PC-9 (cell line): ENCODE results near the gene CBFA2T3. TPM values are rescaled to one million over a fixed set of nuclear protein-coding genes. Genes with fewer than 3 reads are reported as not detected.

Experiments
- BruUV-seq: library from RNA; stranded (reverse); fragments of 400-500 nt; replicated peaks from 2 replicates; lab custom pipeline; 2021; lab: Mats Ljungman, UMichigan
- CTCF ChIA-PET: fragments of 300-600 bp; sonication (Branson Sonifier 250); formaldehyde crosslinking; loops from one replicate; lab custom pipeline; 2022; ENCODE audit warnings: antibody characterized with exemption; lab: Charles Lee
- POLR2A ChIA-PET: fragments of 300-600 bp; sonication (Branson Sonifier 250); formaldehyde crosslinking; loops from one replicate; lab custom pipeline; 2022; ENCODE audit warnings: antibody characterized with exemption; ENCODE audit not compliant: unreplicated experiment; lab: Charles Lee
- DNase-seq, 2 experiments: peaks; one replicate each; pipeline versions ENCODE4 v3.0.0 to v3.0.0-alpha.2; 2015 to 2022; ENCODE audit warnings: mixed read lengths in 1 of 2
- H2AFZ ChIP-seq: fragments of 200-600 bp; sonication (generic); 2 replicates; pipeline ENCODE4 v1.8.1; 2017; ENCODE audit warnings: antibody characterized with exemption
- H3F3A ChIP-seq: fragments of 200-600 bp; sonication (generic); 2 replicates; pipeline ENCODE4 v1.8.1; 2017; ENCODE audit warnings: antibody characterized with exemption, mild to moderate bottlenecking, low read depth; ENCODE audit not compliant: insufficient read depth
- H3K27ac ChIP-seq: fragments of 200-600 bp; sonication (generic); 2 replicates; pipeline ENCODE4 v1.6.1; 2016; ENCODE audit warnings: mixed run types
- H3K27me3 ChIP-seq: fragments of 200-600 bp; sonication (generic); 2 replicates; pipeline ENCODE4 v1.6.1; 2016; ENCODE audit warnings: low read depth, mixed run types; ENCODE audit not compliant: insufficient read depth
- H3K36me3 ChIP-seq: fragments of 200-600 bp; sonication (generic); 2 replicates; pipeline ENCODE4 v1.6.1; 2016; ENCODE audit warnings: low read depth, mixed run types
- H3K4me1 ChIP-seq: fragments of 200-600 bp; sonication (generic); replicated peaks from 2 replicates; pipeline ENCODE4 v1.6.1; 2016; ENCODE audit warnings: mixed run types; ENCODE audit not compliant: insufficient read depth
- H3K4me2 ChIP-seq: fragments of 200-600 bp; sonication (generic); 2 replicates; pipeline ENCODE4 v1.6.1; 2017; ENCODE audit warnings: mixed run types
- H3K4me3 ChIP-seq: fragments of 200-600 bp; sonication (generic); 2 replicates; pipeline ENCODE4 v1.6.1; 2016; ENCODE audit warnings: mixed run types
- H3K79me2 ChIP-seq: fragments of 200-600 bp; sonication (generic); 2 replicates; pipeline ENCODE4 v1.6.1; 2017; ENCODE audit warnings: low read depth, mixed run types
- H3K9me2 ChIP-seq: fragments of 200-600 bp; sonication (generic); 2 replicates; pipeline ENCODE4 v1.8.1; 2017; ENCODE audit warnings: mild to moderate bottlenecking; ENCODE audit not compliant: insufficient read depth
- H3K9me3 ChIP-seq: fragments of 200-600 bp; sonication (generic); 2 replicates; pipeline ENCODE4 v1.8.1; 2016; ENCODE audit warnings: low read depth; ENCODE audit not compliant: insufficient read depth
- H4K20me1 ChIP-seq: fragments of 200-600 bp; sonication (generic); 2 replicates; pipeline ENCODE4 v1.8.1; 2017; ENCODE audit not compliant: insufficient read depth
- EZH2 ChIP-seq: fragments of 200-600 bp; sonication (generic); IDR thresholded peaks from 2 replicates; pipeline ENCODE4 v1.8.0; 2017; ENCODE audit warnings: antibody characterized with exemption, low read depth
- intact Hi-C: fragments of 100-400 bp; cut with micrococcal nuclease; formaldehyde crosslinking; loops from one replicate; pipeline ENCODE4 v1.10.0; 2022; ENCODE audit not compliant: unreplicated experiment
- total RNA-seq: library from RNA; stranded (reverse); gene quantifications from 2 replicates; pipeline ENCODE4 v1.2.3, GENCODE V29; 2021
- TF ChIP-seq, protein P1 (sequence below): fragments of 200-600 bp; sonication (generic); conservative IDR thresholded peaks from 2 replicates; pipeline ENCODE4 v1.6.1; 2017; ENCODE audit warnings: mixed run types, antibody characterized with exemption, mild to moderate bottlenecking, moderate library complexity

CBFA2T3 gene
- total RNA-seq, 1 experiment from 2014 or later = 1.0 TPM

DNA sequence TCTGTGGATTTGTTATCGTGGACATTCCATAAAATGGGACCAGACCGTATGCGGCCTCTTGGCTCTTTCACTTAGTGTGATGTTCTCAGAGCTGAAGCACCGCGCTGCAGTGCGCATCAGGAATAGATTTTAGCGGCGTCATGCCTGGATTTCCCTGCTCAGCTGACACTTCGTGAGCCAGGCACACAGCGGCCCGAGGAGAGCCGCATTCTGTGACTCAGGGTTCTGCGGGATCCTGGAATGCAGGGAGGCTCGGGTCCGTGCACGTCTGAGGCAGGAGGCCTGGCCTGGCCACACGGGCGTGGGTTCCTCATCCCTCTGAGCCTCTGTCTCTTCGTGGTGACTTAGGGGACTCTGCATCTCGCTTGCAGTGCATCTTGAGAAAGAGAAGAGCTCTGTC lies 13.4 kb downstream of the CBFA2T3 start:
- no peak overlapping the region for H3K4me2 ChIP-seq
- no peak overlapping the region for H3K4me3 ChIP-seq
- no peak overlapping the region for H3K27ac ChIP-seq
- peaks cover 86% of the 10 kb centered on the region for H3K27me3 ChIP-seq
- no peaks in the 10 kb centered on the region for H3K79me2 ChIP-seq
- no peaks in the 10 kb centered on the region for H3K9me3 ChIP-seq
- no peaks in the 10 kb centered on the region for H3K36me3 ChIP-seq
- no peaks in the 10 kb centered on the region for H3K4me1 ChIP-seq
- intact Hi-C loops = no loop called here
- DNase-seq = no peak
- no peaks in the 10 kb centered on the region for H3F3A ChIP-seq
- TF ChIP-seq, protein P1, sequence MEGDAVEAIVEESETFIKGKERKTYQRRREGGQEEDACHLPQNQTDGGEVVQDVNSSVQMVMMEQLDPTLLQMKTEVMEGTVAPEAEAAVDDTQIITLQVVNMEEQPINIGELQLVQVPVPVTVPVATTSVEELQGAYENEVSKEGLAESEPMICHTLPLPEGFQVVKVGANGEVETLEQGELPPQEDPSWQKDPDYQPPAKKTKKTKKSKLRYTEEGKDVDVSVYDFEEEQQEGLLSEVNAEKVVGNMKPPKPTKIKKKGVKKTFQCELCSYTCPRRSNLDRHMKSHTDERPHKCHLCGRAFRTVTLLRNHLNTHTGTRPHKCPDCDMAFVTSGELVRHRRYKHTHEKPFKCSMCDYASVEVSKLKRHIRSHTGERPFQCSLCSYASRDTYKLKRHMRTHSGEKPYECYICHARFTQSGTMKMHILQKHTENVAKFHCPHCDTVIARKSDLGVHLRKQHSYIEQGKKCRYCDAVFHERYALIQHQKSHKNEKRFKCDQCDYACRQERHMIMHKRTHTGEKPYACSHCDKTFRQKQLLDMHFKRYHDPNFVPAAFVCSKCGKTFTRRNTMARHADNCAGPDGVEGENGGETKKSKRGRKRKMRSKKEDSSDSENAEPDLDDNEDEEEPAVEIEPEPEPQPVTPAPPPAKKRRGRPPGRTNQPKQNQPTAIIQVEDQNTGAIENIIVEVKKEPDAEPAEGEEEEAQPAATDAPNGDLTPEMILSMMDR = no peak
- TF ChIP-seq EZH2 = no peak
- ChIA-PET POLR2A (no interaction called here), CTCF (no interaction called here)
- no peak overlapping the region for H2AFZ ChIP-seq
- no peaks in the 10 kb centered on the region for H3K9me2 ChIP-seq
- no TSS peak for BruUV-seq
- no peaks in the 10 kb centered on the region for H4K20me1 ChIP-seq

DNA sequence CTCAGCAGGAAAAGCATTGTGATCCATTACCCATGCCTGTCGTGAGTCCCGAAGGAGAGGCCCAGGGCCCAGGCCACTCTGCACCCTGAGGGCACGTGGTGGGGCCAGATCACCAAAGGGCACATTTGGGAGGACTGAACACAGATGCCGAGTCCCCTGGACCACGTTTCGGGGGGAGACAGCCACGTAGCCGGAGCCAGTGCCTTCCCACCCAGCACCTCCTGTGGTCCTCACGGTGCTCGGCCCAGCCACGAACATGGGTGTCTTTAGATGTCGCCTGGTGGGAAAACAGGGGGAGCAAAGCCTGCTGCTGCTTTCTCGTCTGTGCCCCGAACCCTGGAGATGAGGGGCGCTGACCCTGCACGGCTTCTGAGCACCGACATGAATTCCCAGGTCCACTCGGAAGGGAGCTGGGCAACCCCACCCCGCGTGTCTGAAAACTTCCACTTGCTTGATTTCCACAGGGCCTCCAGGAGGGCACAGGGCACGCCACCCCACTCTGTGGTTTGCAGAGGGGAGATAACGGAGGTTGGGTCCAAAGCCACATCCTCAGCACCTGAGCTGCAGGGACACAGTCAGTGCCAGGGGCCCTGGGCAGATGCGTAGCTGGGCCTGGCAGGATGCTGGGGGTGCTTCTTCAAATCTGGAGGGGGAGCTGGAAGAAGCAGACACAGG lies 14.4 kb downstream of the CBFA2T3 start:
- no TSS peak for BruUV-seq
- intact Hi-C loops = no loop called here
- TF ChIP-seq, protein P1 = no peak
- no peak overlapping the region for H2AFZ ChIP-seq
- no peaks in the 10 kb centered on the region for H3F3A ChIP-seq
- no peak for DNase-seq
- no peaks in the 10 kb centered on the region for H3K9me2 ChIP-seq
- no peaks in the 10 kb centered on the region for H3K36me3 ChIP-seq
- no peak overlapping the region for H3K4me3 ChIP-seq
- ChIA-PET CTCF (no interaction called here), POLR2A (no interaction called here)
- no peak overlapping the region for H3K27ac ChIP-seq
- H3K27me3 ChIP-seq = peaks cover 86% of the 10 kb centered on the region
- H3K4me2 ChIP-seq = no peak overlapping the region
- H3K9me3 ChIP-seq = no peaks in the 10 kb centered on the region
- no peaks in the 10 kb centered on the region for H3K79me2 ChIP-seq
- H3K4me1 ChIP-seq = no peaks in the 10 kb centered on the region
- no peaks in the 10 kb centered on the region for H4K20me1 ChIP-seq

DNA sequence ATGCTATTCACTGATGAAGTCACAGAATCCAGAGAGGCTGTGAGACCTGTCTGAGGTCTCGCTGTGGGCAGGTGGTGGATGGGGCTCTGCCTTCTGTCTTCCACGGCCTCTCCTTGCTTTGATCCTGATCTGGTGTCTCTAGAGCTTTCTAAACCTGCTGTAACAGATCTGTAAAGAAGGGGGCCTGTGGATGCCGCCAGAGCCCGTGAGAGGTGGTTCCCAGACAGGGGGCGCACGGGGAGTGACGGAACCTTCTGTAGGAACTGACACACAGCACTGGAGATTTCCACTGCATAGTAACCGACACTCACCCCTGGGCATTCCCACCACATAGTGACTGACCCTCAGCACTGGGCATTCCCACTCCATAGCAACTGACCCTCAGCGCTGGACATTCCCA lies 16.0 kb downstream of the CBFA2T3 start:
- no TSS peak for BruUV-seq

More for the DNA sequence above, 16.0 kb downstream of the CBFA2T3 start:
- H3K27me3 ChIP-seq = peaks cover 88% of the 10 kb centered on the region
- H3K4me3 ChIP-seq = no peak overlapping the region
- H3K9me2 ChIP-seq = no peaks in the 10 kb centered on the region
- no peaks in the 10 kb centered on the region for H3K9me3 ChIP-seq
- H3K27ac ChIP-seq = no peak overlapping the region
- no peaks in the 10 kb centered on the region for H3K36me3 ChIP-seq
- intact Hi-C loops = no loop called here
- ChIA-PET POLR2A (no interaction called here), CTCF (no interaction called here)
- no peak for DNase-seq
- H3F3A ChIP-seq = no peaks in the 10 kb centered on the region
- no peaks in the 10 kb centered on the region for H3K4me1 ChIP-seq
- no peaks in the 10 kb centered on the region for H4K20me1 ChIP-seq
- TF ChIP-seq, protein P1 = no peak
- TF ChIP-seq EZH2 = no peak
- H3K79me2 ChIP-seq = no peaks in the 10 kb centered on the region
- no peak overlapping the region for H3K4me2 ChIP-seq
- H2AFZ ChIP-seq = no peak overlapping the region
